GM18502 (cell line): ENCODE results near the gene SLC27A4.

Source experiments
- ATAC-seq: cut with Tn5 transposase; IDR thresholded peaks from one replicate; pipeline ENCODE4 v1.9.1; 2021; ENCODE audit warnings: mild to moderate bottlenecking; ENCODE audit not compliant: unreplicated experiment, poor library complexity

Gene SLC27A4

GRCh38 chr9:128389395-128390149, 49.2 kb downstream of the SLC27A4 start:
- no peak for ATAC-seq

GRCh38 chr9:128390150-128390812, 50.0 kb downstream of the SLC27A4 start:
- no peak for ATAC-seq

- no peak for ATAC-seq
Measured at GRCh38 chr9:128390813-128391711, 50.7 kb downstream of the SLC27A4 start.

GRCh38 chr9:128391956-128392301, 51.6 kb downstream of the SLC27A4 start:
- no peak for ATAC-seq

GRCh38 chr9:128392302-128393144, 52.2 kb downstream of the SLC27A4 start:
- ATAC-seq: no peak

- no peak for ATAC-seq
Measured at GRCh38 chr9:128393145-128393775, 52.9 kb downstream of the SLC27A4 start.

- ATAC-seq: no peak
Measured at GRCh38 chr9:128393970-128394369, 53.6 kb downstream of the SLC27A4 start.

- no peak for ATAC-seq
Measured at GRCh38 chr9:128394379-128395168, 54.2 kb downstream of the SLC27A4 start.

- no peak for ATAC-seq
Measured at GRCh38 chr9:128396970-128397613, 56.8 kb downstream of the SLC27A4 start.

GRCh38 chr9:128397831-128398230, 57.5 kb downstream of the SLC27A4 start:
- no peak for ATAC-seq

GRCh38 chr9:128399861-128400260, 59.5 kb downstream of the SLC27A4 start:
- no peak for ATAC-seq

GRCh38 chr9:128404560-128404959, 64.2 kb downstream of the SLC27A4 start:
- no peak for ATAC-seq

- ATAC-seq: no peak
Measured at GRCh38 chr9:128405077-128405779, 64.9 kb downstream of the SLC27A4 start.

- no peak for ATAC-seq
Measured at GRCh38 chr9:128405780-128406171, 65.4 kb downstream of the SLC27A4 start.

GRCh38 chr9:128406848-128407391, 66.6 kb downstream of the SLC27A4 start:
- no peak for ATAC-seq

- ATAC-seq: no peak
Measured at GRCh38 chr9:128408963-128409431, 68.7 kb downstream of the SLC27A4 start.

GRCh38 chr9:128409450-128409849, 69.1 kb downstream of the SLC27A4 start:
- no peak for ATAC-seq
